Effector memory CD8-positive, alpha-beta T cell (primary cell): ENCODE data around the gene FABP1.

Experiments
- ATAC-seq: fragments of 150-1000 bp; cut with Tn5 transposase; replicated peaks from 2 replicates; pipeline ENCODE4 v1.10.0; 2021; ENCODE audit warnings: mild to moderate bottlenecking, moderate library complexity
- DNase-seq, 3 experiments: peaks; one replicate each; pipeline ENCODE4 v3.0.0; 2021
- H3K27ac Mint-ChIP-seq, 2 donors: one replicate each; pipeline ENCODE4 v1.8.0; 2022; ENCODE audit warnings: mild to moderate bottlenecking in 2 of 2, mixed read lengths in 2 of 2, moderate library complexity in 2 of 2
- H3K27me3 Mint-ChIP-seq, 2 donors: one replicate each; pipeline ENCODE4 v1.8.0; 2022; ENCODE audit warnings: mixed read lengths in 2 of 2
- H3K36me3 Mint-ChIP-seq: one replicate; pipeline ENCODE4 v1.8.0; 2022; ENCODE audit warnings: mild to moderate bottlenecking, moderate library complexity, mixed read lengths; ENCODE audit not compliant: insufficient read depth
- H3K4me1 Mint-ChIP-seq, 2 donors: one replicate each; pipeline ENCODE4 v1.8.0; 2022; ENCODE audit warnings: low read depth in 2 of 2, mixed read lengths in 2 of 2
- H3K4me3 Mint-ChIP-seq, 2 donors: one replicate each; pipeline ENCODE4 v1.8.0; 2022; ENCODE audit warnings: mild to moderate bottlenecking in 2 of 2, mixed read lengths in 2 of 2, moderate library complexity in 2 of 2
- H3K9me3 Mint-ChIP-seq, 2 donors: one replicate each; pipeline ENCODE4 v1.8.0; 2022; ENCODE audit warnings: mixed read lengths in 2 of 2

Gene FABP1

DNA sequence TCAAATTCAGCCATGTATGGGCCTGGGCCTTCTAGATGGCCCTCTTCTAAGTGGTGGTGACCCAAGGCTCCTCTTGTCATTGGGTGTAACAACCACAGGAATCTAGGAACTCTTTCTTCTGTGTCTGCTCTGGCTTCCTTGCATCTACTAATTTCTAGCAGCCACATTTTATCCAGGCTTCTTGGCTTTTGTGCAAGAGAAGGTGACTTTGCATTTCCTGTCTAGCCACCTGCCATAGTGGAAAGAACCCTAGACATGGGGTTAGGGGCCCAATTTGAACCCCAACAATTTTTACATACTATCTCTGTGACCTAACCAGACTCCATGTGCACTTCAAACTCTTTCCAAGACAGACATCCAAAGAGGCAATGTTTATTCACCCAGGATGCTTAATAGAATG lies 35.1 kb downstream of the FABP1 start:
- no peaks in the 10 kb centered on the region for H3K4me1 Mint-ChIP-seq
- H3K27me3 Mint-ChIP-seq = peaks cover 0 to 11% of the 10 kb centered on the region in 2 donors
- no peak overlapping the region for H3K4me3 Mint-ChIP-seq
- no peak overlapping the region for H3K27ac Mint-ChIP-seq
- H3K36me3 Mint-ChIP-seq = no peaks in the 10 kb centered on the region
- DNase-seq (no peak), ATAC-seq (no peak)
- H3K9me3 Mint-ChIP-seq = no peaks in the 10 kb centered on the region

DNA sequence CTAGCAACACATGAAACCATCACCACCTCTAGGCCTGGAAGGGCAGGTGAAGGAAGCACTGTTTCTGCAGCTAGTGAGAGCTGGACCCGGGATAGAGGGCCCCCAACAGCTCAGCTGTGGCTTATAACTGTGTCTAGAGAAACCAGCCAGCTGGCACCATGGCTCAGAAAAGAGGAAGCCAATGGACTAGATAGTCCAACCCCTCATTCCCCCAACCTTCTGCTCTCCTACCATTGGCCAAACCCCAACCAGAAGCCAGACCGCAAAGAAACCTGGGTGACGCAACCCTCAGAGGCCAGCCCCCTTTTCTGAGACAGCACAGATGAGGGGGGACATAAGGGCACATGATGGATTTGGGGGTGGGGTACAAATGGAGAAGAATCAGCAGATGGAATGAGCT lies 35.9 kb downstream of the FABP1 start:
- Mint-ChIP-seq H3K9me3 (no peaks in the 10 kb centered on the region), H3K4me3 (no peak overlapping the region), H3K27me3 (peaks cover 0 to 6% of the 10 kb centered on the region in 2 donors), H3K36me3 (no peaks in the 10 kb centered on the region), H3K4me1 (no peaks in the 10 kb centered on the region), H3K27ac (no peak overlapping the region)
- ATAC-seq (no peak), DNase-seq (no peak)

DNA sequence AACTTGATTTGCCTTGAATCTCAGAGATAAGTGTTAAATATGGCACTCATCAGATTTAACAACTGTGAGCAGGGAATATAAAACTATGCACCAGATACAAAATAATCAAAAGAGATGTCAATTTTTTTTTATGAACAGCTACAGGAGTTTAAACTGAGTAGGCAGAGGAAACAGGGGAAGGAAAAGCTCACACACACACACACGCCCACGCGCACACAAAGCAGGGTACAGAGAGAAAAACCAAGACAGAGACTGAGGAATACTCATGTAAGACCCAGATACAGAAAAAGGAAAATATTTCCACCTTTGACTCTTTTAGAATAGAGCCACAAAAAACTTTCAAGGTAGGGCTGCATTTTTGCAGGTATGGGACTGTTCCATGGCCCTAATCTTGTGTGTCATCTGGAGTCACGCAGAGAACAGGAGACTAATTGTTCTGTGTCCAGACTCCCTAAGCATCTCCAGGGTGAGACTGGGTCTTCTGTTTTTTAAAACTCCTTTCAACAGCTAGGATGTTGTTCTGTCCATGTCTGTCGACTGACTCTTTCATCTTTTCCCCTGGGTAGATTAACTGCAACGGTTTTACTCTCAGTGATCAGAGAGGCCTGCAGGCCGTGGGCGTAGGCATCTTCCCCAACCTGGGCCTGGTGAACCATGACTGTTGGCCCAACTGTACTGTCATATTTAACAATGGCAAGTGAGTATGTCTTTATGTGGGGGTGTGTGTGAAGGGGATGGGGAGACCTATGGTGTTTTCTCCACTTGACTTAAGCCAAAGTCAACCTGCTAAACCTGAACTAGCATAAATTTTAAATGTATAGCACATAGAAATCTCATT lies 37.2 kb downstream of the FABP1 start:
- no peaks in the 10 kb centered on the region for H3K27me3 Mint-ChIP-seq
- H3K9me3 Mint-ChIP-seq = no peaks in the 10 kb centered on the region
- no peak for ATAC-seq
- H3K4me1 Mint-ChIP-seq = no peaks in the 10 kb centered on the region
- DNase-seq = no peak
- H3K36me3 Mint-ChIP-seq = no peaks in the 10 kb centered on the region
- no peak overlapping the region for H3K27ac Mint-ChIP-seq
- no peak overlapping the region for H3K4me3 Mint-ChIP-seq

DNA sequence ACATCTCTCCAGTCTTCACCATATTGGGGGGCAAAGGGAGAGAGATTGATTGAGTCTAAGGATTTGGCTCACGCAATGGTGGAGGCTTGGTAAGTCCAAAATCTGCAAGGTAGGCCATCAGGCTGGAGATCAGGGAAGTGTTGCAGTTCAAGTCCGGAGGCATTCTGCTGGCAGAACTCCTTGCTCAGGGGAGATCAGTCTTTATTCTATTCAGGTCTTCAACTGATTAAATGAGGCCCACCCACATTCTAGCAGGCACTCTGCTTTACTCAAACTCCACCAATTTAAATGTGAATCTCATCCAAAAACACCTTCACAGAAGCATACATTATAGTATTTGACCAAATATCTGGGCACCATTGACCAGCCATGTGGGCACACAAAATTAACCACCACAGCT lies 38.9 kb downstream of the FABP1 start:
- Mint-ChIP-seq H3K4me1 (no peaks in the 10 kb centered on the region), H3K4me3 (no peak overlapping the region), H3K36me3 (no peaks in the 10 kb centered on the region), H3K27me3 (no peaks in the 10 kb centered on the region), H3K9me3 (no peaks in the 10 kb centered on the region), H3K27ac (no peak overlapping the region)
- no peak for DNase-seq
- ATAC-seq = no peak

DNA sequence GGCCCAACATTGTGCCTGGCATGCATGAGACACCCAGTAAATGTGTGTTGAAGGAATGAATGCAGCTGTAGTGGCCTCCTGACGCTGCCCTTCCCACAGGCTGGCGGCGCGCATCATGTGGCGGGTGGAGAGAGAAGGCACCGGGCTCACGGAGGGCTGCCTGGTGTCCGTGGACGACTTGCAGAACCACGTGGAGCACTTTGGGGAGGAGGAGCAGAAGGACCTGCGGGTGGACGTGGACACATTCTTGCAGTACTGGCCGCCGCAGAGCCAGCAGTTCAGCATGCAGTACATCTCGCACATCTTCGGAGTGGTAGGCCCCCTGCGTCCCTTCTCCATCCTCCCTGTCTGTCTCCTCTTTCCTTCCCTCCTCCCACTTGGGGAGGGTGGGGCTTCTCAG lies 40.1 kb downstream of the FABP1 start:
- Mint-ChIP-seq H3K4me1 (no peaks in the 10 kb centered on the region), H3K4me3 (no peak overlapping the region), H3K9me3 (no peaks in the 10 kb centered on the region), H3K27me3 (peaks cover 6 to 9% of the 10 kb centered on the region in 2 donors), H3K27ac (no peak overlapping the region), H3K36me3 (no peaks in the 10 kb centered on the region)
- no peak for DNase-seq
- ATAC-seq = no peak

DNA sequence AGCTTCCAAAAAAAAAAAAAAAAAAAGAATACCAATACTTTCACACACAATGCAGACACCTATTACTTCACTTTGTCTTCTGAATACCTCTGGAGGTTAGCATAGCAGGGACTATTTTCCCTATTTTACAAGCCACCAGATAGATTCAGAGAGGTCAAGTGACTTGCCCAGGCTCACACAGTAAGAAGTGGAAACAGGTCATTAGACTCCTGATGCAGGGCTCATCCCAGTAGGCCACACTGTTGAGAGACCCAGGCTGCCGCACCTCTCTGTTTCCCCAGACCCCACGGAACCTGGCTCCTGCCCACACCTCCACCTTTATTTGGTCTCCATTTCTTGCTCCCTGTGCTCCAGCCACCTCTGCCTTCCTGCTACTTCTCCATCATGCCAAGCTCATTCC lies 40.8 kb downstream of the FABP1 start:
- Mint-ChIP-seq H3K4me1 (no peaks in the 10 kb centered on the region), H3K9me3 (no peaks in the 10 kb centered on the region), H3K4me3 (no peak overlapping the region), H3K27ac (no peak overlapping the region), H3K27me3 (peaks cover 12 to 16% of the 10 kb centered on the region in 2 donors), H3K36me3 (no peaks in the 10 kb centered on the region)
- no peak for DNase-seq
- ATAC-seq = no peak

DNA sequence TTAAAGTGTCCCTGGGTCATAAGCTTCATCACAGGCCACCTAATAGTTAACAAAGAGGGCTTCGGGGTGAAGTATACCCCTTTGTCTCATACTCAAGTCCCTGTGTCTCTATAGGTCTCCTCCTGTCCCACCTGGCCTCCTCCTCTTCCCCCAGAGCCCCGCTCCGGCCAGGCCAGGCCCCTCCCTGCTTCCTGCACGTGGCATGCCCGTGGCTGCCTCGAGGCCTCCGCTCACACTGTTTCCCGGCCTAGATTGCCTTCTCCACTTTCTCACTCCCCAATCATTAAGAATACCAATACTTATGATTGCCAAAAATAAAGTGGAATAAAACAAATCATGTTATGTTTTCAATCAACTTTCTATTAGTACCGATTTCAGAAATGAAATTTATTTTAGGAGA lies 41.5 kb downstream of the FABP1 start:
- DNase-seq = no peak
- Mint-ChIP-seq H3K27ac (no peak overlapping the region), H3K27me3 (peaks cover 18 to 23% of the 10 kb centered on the region in 2 donors), H3K9me3 (no peaks in the 10 kb centered on the region), H3K36me3 (no peaks in the 10 kb centered on the region), H3K4me1 (no peaks in the 10 kb centered on the region), H3K4me3 (no peak overlapping the region)
- no peak for ATAC-seq

DNA sequence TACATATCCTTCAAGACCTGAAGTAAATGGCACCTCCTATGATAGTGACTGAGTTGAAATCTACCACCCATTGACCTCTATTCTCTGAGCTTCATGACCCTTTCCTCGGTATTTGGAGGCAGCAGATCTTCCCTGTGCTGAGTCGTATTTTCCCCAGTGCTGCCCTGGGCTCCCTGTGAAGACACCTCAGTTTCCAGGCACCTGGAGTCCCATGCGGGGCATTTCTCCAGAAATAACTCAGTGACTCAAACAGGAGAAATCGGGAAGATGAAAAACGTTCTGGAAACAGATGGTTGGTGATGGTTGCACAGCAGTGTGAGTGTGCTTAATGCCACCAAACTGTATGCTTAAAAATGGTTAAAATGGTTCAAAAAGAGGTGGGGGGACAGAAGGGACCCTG lies 42.3 kb downstream of the FABP1 start:
- H3K9me3 Mint-ChIP-seq = no peaks in the 10 kb centered on the region
- ATAC-seq (no peak), DNase-seq (no peak)
- no peak overlapping the region for H3K4me3 Mint-ChIP-seq
- no peaks in the 10 kb centered on the region for H3K36me3 Mint-ChIP-seq
- H3K27ac Mint-ChIP-seq = no peak overlapping the region
- H3K4me1 Mint-ChIP-seq = no peaks in the 10 kb centered on the region
- peaks cover 18 to 26% of the 10 kb centered on the region in 2 donors for H3K27me3 Mint-ChIP-seq

DNA sequence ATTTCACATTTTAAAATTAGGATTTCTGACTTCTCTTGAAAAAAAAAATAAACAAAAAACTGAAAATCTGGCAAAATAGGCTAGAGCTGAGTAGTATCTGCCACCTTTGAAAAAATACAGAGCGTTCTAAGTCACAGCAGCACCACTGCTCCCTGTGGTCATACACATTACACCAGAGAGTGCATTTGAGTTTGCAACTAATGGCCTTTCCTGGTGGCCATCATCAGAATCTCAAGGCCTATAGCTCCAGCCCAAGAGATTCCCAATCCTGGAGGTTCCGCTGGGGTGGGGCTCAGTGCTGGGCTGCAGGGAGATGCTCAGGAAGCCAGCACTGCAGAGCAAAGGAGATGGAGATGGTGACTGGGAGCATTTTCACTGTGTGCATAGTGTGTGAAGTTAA lies 42.8 kb downstream of the FABP1 start:
- Mint-ChIP-seq H3K4me3 (no peak overlapping the region), H3K27me3 (peaks cover 18 to 26% of the 10 kb centered on the region in 2 donors), H3K36me3 (no peaks in the 10 kb centered on the region), H3K4me1 (no peaks in the 10 kb centered on the region), H3K27ac (no peak overlapping the region), H3K9me3 (no peaks in the 10 kb centered on the region)
- DNase-seq (no peak), ATAC-seq (no peak)

DNA sequence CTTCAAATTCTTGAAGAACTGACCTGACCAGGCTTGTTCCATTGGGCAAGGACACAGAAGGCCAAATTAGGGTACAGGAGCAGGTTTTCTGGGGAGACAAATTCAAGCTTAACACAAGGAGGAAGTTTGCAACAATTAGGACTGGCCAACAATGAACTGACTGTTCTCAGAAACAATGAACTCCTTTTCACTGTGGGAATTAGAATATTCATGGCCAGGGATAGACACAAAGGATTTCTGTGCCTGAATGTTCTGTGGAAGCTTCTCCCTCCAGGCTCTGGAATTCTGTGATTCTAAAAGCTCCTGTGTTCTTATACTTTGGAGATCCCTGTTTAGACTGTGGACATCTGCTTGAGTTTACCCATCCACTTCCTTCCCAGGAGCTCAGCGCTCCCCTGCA lies 45.1 kb downstream of the FABP1 start:
- no peak for DNase-seq
- peaks cover 18 to 26% of the 10 kb centered on the region in 2 donors for H3K27me3 Mint-ChIP-seq
- H3K9me3 Mint-ChIP-seq = no peaks in the 10 kb centered on the region
- ATAC-seq = no peak
- H3K4me1 Mint-ChIP-seq = no peaks in the 10 kb centered on the region
- H3K27ac Mint-ChIP-seq = no peak overlapping the region
- no peaks in the 10 kb centered on the region for H3K36me3 Mint-ChIP-seq
- H3K4me3 Mint-ChIP-seq = no peak overlapping the region

DNA sequence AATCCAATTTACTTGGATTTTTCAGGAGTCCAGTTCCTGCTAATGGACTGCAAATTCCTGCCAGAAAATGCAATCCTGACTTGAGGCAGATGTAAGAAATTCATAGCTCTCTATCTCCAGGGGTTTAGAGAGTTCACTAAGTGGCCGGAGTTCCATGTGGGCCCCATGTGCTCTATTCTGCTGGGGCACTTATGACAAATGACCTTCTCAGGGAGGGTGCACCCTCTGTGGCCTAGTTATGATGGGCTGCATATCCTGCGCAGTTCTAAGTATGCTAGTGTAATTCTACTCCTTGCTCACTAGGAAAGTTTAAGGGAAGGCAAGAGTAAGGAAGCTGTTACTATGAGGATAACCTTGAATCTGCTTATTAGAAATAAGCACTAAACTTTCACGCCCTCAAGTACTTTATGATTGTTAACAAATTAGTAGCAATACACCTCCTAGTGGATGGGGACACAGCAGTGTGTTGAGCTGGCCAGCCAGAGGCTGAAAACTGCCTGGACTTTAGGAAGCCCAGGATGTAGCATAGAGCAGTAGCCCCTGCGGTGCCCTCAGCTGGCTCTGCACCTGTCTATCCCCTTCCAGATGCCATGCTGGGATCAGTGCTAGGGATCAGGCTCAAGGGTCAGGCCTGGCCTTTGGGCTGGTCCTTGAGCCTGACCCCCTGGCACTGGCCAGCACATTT lies 45.8 kb downstream of the FABP1 start:
- no peaks in the 10 kb centered on the region for H3K36me3 Mint-ChIP-seq
- H3K4me1 Mint-ChIP-seq = no peaks in the 10 kb centered on the region
- no peaks in the 10 kb centered on the region for H3K9me3 Mint-ChIP-seq
- DNase-seq = no peak
- no peak for ATAC-seq
- no peak overlapping the region for H3K4me3 Mint-ChIP-seq
- H3K27ac Mint-ChIP-seq = no peak overlapping the region
- H3K27me3 Mint-ChIP-seq = peaks cover 18 to 26% of the 10 kb centered on the region in 2 donors

DNA sequence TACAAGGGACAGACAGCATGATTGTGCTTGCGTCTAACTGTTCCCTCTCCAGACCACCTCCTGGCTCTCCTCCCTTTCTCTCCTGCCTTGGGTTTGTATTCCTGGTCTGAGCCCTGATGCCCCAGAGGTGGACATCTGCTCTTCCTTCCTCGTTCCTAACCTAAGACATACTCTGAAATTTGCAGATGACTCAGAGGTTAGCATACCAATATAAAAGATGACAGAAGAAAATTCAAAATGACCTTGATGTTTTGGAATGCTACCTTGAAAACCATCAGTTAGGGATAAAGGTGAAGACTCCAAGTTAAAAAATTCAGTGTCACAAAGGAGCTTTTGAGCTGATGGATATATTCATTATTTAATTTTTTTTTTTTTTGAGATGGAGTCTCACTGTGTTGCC lies 47.3 kb downstream of the FABP1 start:
- H3K4me1 Mint-ChIP-seq = no peaks in the 10 kb centered on the region
- no peak overlapping the region for H3K4me3 Mint-ChIP-seq
- H3K27me3 Mint-ChIP-seq = peaks cover 18 to 26% of the 10 kb centered on the region in 2 donors
- H3K27ac Mint-ChIP-seq = no peak overlapping the region
- no peak for DNase-seq
- no peaks in the 10 kb centered on the region for H3K36me3 Mint-ChIP-seq
- no peaks in the 10 kb centered on the region for H3K9me3 Mint-ChIP-seq
- no peak for ATAC-seq

DNA sequence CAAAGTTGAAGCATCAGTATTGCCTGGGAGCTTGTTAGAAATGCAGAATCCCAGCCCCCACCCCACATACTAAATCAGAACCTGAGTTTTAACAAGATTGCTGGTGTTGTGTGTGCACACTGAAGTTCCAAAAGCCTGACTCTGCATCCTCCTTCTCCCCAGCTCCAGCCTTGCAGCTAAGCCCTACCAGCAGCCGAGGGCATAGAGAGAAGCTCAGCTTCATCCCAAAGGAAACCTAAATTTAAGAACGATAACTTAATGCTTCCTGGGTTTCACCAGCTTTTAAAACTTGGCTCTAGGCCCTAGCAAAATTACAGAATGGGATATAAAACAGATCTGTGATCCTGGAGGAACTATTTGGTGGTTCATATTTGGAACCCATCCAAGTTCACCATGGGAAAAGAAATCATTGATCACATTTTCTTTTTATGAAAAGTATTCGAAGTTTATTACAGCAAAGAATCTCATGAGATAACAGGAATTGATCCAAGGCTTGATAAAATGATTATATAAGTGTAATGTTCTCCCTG lies 49.2 kb downstream of the FABP1 start:
- Mint-ChIP-seq H3K4me3 (no peak overlapping the region), H3K27ac (no peak overlapping the region), H3K4me1 (no peaks in the 10 kb centered on the region), H3K36me3 (no peaks in the 10 kb centered on the region), H3K27me3 (peaks cover 18 to 34% of the 10 kb centered on the region in 2 donors), H3K9me3 (no peaks in the 10 kb centered on the region)
- ATAC-seq (no peak), DNase-seq (no peak)

DNA sequence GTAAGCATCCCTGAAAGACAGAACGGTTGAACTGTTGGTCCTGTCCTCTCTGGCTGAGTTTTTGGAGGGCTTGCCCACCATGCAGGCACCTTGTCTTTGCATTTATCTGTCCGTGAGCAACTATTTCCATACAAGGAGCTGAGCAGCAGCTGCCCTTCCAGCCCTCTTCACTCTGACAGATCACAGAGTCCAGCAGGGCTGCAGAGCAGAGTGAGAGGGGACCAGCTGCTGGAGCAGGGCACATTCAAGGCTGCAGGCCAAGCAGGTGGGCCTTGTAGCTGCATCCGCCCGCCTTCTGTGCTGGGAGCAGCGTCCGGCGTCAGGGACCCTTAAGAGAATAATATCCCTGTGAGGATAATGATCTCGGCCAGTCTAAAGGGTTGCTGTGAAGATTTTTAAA lies 50.8 kb downstream of the FABP1 start:
- peaks cover 6 to 24% of the 10 kb centered on the region in 2 donors for H3K27me3 Mint-ChIP-seq
- no peak for ATAC-seq
- H3K9me3 Mint-ChIP-seq = no peaks in the 10 kb centered on the region
- H3K4me3 Mint-ChIP-seq = no peak overlapping the region
- H3K27ac Mint-ChIP-seq = no peak overlapping the region
- H3K36me3 Mint-ChIP-seq = no peaks in the 10 kb centered on the region
- H3K4me1 Mint-ChIP-seq = no peaks in the 10 kb centered on the region
- no peak for DNase-seq
